Motor neuron (in vitro differentiated cells): Measurements from ENCODE around the gene PDSS1. TPM values are rescaled to one million over a fixed set of nuclear protein-coding genes. Genes with fewer than 3 reads are reported as not detected.
"Not testable (repeated sequence)": the region's sequence is repeated elsewhere in the genome, so short reads cannot be mapped to it uniquely, and the experiment has no call there.

Experiments
- ATAC-seq, 8 experiments: fragments of 200-7000 bp; cut with Tn5 transposase; replicated peaks in 6 of 8; 2 replicates each; pipeline ENCODE4 v1.8.0; 2021; ENCODE audit warnings: mild to moderate bottlenecking in 8 of 8, moderate library complexity in 8 of 8
- H3K27ac ChIP-seq, 2 donors: fragments of 250-450 bp; sonication (Bioruptor Pico); 2 replicates each; pipeline ENCODE4 v1.9.0; 2021; ENCODE audit warnings: antibody characterized with exemption in 2 of 2, mild to moderate bottlenecking in 2 of 2, moderate library complexity in 1 of 2
- H3K4me1 ChIP-seq, 2 donors: fragments of 250-450 bp; sonication (Bioruptor Pico); replicated peaks in 1 of 2; 2 replicates each; pipeline ENCODE4 v1.6.1; 2021; ENCODE audit warnings: antibody characterized with exemption in 2 of 2, mild to moderate bottlenecking in 2 of 2, moderate library complexity in 1 of 2
- H3K4me3 ChIP-seq, 5 donors: fragments of 250-450 bp; sonication (Bioruptor Pico); 2 replicates each; pipeline ENCODE4 v1.9.0; 2021; ENCODE audit warnings: antibody characterized with exemption in 5 of 5, mild to moderate bottlenecking in 5 of 5, moderate library complexity in 4 of 5
- WGBS, 10 experiments: fragments of 450-650 bp; shearing (Covaris generic); methylation state at CpG; one replicate each; pipeline ENCODE4 v1.0.0; 2022; 5-methylcytosine and 5-hydroxymethylcytosine counted together
- in situ Hi-C, 9 experiments: fragments of 400-800 bp; cut with MboI; loops; one replicate each; pipeline ENCODE4 v1.15.0; 2021; ENCODE audit warnings: low sequenced_read_pairs in 9 of 9, low pct_unique_long_range_greater_than_20kb in 2 of 9; ENCODE audit not compliant: unreplicated experiment in 9 of 9
- total RNA-seq, 8 experiments: library from RNA; unstranded; fragments of 300-600 nt; gene quantifications; 2 replicates each; pipeline versions ENCODE4 v1.2.3 to v1.2.4, GENCODE V29; 2022

PDSS1 gene
- total RNA-seq, 8 experiments from 2014 or later: 6.4 to 24.6 (median 8.7) TPM

DNA sequence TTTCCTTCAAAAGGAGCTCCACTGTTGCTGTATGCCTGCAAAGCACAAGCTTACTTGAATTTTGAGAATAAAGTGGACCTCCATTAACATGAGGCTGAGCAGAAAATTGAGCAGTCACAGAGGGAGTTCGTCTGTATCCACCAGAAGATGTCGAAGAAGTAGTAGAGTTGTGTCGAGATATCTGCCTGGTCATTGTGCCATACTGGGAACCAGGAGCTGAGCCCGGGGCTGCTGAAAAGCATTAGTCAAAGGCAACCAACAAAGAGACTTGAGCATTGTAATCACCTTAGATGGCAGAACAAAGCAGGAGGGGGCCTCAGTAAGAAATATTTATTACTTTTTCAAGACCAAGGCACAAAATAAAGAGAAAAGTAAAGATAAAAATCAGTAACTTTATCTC is 61.5 kb downstream of the PDSS1 start:
- Histone ChIP-seq H3K27ac (no peak overlapping the region), H3K4me3 (no peak overlapping the region), H3K4me1 (peaks cover 0 to 3% of the 10 kb centered on the region in 2 donors)
- in situ Hi-C loops: no loop called here
- ATAC-seq: peak in 1 of 8 experiments; percentile 27
- WGBS, 10 experiments: 11 to 100% (median 60%) methylated on average over 1 to 4 of the region's 4 CpGs; no CpG with 5 or more reads in 3 of the 10 experiments

DNA sequence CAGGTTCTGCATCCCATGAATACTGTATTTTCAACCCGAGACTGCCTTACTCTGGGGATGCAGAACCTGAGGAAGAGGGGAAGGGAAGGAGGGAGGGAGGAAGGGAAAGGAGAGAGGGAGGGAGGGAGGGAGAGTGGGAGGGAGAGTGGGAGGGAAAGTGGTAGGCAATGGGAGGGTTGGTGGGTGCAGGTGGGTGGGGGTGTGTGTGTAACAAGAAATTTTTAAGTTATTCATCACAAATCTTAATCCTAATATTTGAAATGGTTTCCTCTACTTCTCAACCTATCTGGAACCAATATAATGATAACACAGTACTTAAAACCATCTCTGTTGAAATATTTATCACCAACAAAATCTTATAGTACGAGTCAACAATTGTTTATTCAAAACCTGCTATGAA is 68.0 kb downstream of the PDSS1 start:
- ATAC-seq: no peak
- Histone ChIP-seq H3K4me3 (no peak overlapping the region), H3K27ac (no peak overlapping the region), H3K4me1 (no peaks in the 10 kb centered on the region)
- 75 to 100% (median 94%) methylated on average over 1 to 2 of the region's 2 CpGs; no CpG with 5 or more reads in 2 of the 10 experiments for WGBS, 10 experiments
- in situ Hi-C loops: no loop called here

DNA sequence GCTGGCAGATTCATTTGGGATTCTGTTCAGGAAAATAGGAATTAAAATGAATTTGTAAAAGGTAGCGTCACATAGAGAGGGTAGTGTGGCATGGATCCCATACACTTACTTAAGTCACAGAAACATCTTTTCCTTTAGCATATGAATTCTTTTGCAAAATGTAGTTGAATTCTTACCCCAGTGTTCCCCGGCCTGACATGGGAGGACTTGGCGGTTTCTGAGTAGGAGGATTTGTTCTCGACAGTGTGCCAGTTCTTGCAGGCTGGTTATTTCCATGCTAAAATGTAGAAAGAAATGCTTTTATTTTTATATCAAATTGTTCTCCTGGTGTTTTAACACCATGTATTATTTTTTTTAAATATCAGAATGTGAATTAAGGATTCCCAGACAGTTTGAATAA is 72.6 kb downstream of the PDSS1 start:
- WGBS, 10 experiments: 73 to 100% (median 91%) methylated on average over 3 to 4 of the region's 4 CpGs
- Histone ChIP-seq H3K4me3 (no peak overlapping the region), H3K27ac (no peak overlapping the region), H3K4me1 (no peaks in the 10 kb centered on the region)
- in situ Hi-C loops: no loop called here
- no peak for ATAC-seq

GRCh38 chr10:26773633-26774032 is 76.1 kb downstream of the PDSS1 start:
- no peak for ATAC-seq
- in situ Hi-C loops: no loop called here
- H3K27ac ChIP-seq: no peak overlapping the region
- H3K4me1 ChIP-seq: no peaks in the 10 kb centered on the region
- 83 to 100% (median 98%) methylated on average over 1 to 2 of the region's 2 CpGs; no CpG with 5 or more reads in 2 of the 10 experiments for WGBS, 10 experiments
- no peak overlapping the region for H3K4me3 ChIP-seq

- Histone ChIP-seq H3K4me3 (no peak overlapping the region), H3K4me1 (no peaks in the 10 kb centered on the region), H3K27ac (no peak overlapping the region)
- in situ Hi-C loops: no loop called here
- ATAC-seq: no peak
- 57 to 100% (median 100%) methylated on average over 1 of the region's 1 CpG; no CpG with 5 or more reads in 6 of the 10 experiments for WGBS, 10 experiments
These were observed 78.8 kb downstream of the PDSS1 start for GRCh38 chr10:26776258-26776657.

DNA sequence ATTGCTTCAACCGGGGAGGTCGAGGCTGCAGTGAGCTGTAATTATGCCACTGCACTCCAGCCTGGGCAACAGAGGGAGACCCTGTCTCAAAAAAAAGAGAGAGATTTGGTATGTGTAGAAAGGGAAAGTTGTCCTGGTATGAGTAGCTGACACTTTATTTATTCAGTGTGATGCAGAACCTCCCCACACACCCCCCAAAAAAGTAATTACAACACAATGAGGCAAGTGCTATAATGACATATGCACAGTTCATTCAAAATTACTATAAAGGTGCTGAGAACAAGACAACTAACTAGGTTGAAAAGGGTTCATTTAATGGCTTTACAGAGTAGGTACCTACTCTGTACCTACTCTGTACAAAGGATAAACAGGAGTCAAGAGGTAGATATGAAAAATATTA is 80.2 kb downstream of the PDSS1 start:
- Histone ChIP-seq H3K4me3 (no peak overlapping the region), H3K27ac (no peak overlapping the region), H3K4me1 (no peaks in the 10 kb centered on the region)
- ATAC-seq: no peak
- in situ Hi-C loops: no loop called here
- 67 to 100% (median 94%) methylated on average over 1 to 2 of the region's 2 CpGs; no CpG with 5 or more reads in 5 of the 10 experiments for WGBS, 10 experiments

DNA sequence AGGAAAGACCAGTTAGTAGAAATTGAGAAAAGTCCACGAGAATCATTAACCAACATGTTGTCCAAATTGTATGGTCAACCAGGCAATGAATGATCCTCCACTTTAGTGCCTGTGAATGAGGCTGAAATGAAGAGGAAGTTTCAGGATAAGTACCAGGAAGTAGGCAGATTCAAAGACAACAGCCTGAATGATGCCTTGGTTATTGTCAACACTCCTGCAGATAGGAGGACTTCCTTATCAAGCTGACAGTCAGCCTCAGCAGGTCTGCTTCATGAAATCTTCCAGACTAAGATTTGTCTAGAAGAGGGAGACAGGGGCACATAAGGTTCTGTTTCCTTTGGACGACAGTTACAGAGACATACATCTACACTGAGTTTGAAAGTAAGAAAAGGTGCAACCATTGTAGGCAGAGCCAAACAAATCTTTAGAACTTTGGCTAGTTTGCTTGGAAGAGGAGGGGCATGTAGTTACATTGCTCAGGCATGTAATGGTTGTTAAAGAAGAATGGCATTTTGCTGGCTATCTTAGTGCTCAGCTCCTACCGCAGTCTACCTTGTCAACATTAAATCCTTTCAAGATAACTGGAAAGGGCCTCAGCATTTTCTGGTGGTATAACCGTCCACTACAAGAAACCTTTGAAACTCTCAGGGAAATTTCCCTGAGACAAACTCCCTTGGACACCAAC is 81.8 kb downstream of the PDSS1 start:
- ATAC-seq: no peak
- Histone ChIP-seq H3K4me3 (no peak overlapping the region), H3K27ac (no peak overlapping the region), H3K4me1 (no peaks in the 10 kb centered on the region)
- in situ Hi-C loops: no loop called here
- WGBS, 10 experiments: 67 to 100% (median 84%) methylated on average over 1 to 4 of the region's 4 CpGs

DNA sequence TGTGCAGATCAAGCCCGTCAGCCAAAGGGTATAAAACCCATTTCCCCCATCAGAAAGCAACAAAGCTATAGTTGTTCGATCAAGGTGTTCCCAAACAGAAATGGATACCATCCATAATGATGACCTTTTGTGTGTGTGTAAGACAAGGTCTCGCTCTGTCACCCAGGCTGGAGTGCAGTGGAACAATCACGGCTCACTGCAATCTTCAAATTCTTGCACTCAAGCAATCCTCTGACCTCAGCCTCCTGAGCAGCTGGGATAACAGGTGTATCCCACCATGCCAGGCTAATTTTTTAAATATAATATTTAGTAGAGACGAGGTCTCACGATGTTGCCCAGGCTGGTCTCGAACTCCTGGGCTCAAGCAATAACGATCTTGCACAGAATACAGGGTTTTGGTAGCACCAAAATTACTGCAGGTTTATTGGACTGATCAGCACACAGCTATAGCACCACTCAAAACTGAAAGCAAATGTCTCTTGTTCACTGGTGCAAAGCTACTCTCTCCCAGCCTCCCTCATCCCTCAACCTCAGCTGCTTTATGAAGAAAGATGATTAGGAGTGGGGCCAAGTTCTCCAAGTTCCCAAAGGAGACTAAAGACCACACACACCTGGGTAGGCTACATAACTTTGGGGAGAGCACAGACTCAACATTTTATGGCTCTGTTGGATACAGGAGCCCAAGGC is 82.7 kb downstream of the PDSS1 start:
- H3K4me3 ChIP-seq: no peak overlapping the region
- H3K27ac ChIP-seq: no peak overlapping the region
- peaks cover 0 to 4% of the 10 kb centered on the region in 2 donors for H3K4me1 ChIP-seq
- WGBS, 10 experiments: 91 to 100% (median 100%) methylated on average over 1 to 7 of the region's 8 CpGs; no CpG with 5 or more reads in 1 of the 10 experiments
- in situ Hi-C loops: no loop called here
- no peak for ATAC-seq

DNA sequence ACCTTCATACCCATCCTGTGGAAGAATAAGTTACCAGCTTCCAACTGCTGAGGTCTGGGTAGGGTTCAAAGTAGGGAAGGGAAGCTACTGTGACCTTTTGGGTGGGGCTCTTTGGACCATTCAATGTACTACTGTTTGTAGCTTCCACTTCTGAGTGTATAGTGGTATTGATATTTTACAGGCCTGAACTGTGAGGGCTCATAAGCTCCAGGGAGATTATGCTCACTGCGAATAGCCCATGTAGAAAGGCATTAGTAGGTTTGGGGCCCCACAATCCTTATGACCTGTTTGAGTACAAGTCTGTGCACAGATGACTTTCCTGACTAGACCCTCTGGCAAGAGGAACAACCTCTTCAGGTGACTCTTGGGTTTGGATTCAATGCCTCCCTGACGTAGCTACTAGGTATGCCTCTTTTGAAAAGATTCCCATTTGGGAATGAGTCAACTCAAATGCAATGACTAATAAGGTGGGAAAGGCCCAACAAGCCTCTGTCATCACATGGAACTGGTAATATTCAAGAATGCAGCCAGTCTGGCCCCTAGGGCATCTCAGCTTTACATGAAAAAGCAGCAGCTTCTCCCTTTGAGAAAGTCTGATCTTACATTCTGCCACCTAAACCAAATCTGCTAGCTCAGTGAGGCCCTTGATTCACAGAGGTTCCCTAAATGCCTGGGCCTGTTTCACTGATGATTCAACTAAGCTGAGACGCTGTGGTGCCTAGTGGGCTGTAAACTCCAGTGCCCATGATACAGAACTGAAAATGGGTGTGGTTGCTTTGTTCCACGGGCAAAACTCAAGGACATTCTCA is 83.5 kb downstream of the PDSS1 start:
- peaks cover 0 to 4% of the 10 kb centered on the region in 2 donors for H3K4me1 ChIP-seq
- H3K4me3 ChIP-seq: no peak overlapping the region
- 0 to 100% (median 88%) methylated on average over 1 to 4 of the region's 4 CpGs; no CpG with 5 or more reads in 2 of the 10 experiments for WGBS, 10 experiments
- in situ Hi-C loops: no loop called here
- H3K27ac ChIP-seq: no peak overlapping the region
- ATAC-seq: peak in 5 of 8 experiments; percentile 12 to 98 (median 96)

DNA sequence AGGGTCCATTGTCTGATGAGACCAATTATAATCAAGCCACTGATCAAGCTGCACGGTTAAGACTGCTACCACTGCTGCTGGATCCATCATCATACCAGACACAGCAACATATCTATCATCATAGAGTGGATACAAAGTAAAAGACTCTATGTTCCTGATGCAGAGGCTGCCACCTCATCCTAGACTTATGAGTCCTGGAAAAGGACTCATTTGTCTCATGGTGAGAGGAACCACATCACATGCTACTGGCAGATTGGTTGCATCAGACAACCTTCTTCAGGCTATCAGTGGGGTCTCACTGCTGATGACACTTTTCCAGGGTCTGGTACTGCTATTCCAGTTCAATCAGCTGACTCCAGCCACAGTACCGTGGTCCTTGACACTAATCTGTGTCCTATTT is 84.3 kb downstream of the PDSS1 start:
- 0 to 100% (median 85%) methylated on average over 1 to 2 of the region's 2 CpGs; no CpG with 5 or more reads in 4 of the 10 experiments for WGBS, 10 experiments
- peak in 4 of 8 experiments; percentile 13 to 83 (median 49) for ATAC-seq
- in situ Hi-C loops: no loop called here
- Histone ChIP-seq H3K4me1 (peaks cover under 1 to 4% of the 10 kb centered on the region in 2 donors), H3K27ac (no peak overlapping the region), H3K4me3 (no peak overlapping the region)

DNA sequence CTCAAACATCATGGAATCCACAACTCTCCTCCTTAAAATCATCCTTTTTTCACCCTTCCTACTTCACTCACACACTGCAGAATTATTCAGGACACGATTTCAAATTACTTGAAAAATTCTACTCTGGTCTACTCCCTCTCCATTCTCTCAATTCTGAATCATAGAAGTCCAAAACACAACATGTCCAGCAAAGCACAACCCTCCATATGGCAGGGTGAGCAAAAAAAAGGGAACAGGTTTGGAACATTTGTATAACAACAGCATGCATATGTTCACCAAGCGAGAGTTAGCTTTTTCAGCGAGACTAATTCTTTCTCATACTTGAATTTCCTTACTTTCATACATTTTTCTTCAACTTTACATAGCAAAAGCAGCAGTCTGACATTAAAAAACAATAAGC is 89.9 kb downstream of the PDSS1 start:
- no peak overlapping the region for H3K27ac ChIP-seq
- no peak overlapping the region for H3K4me3 ChIP-seq
- H3K4me1 ChIP-seq: peaks cover 4 to 7% of the 10 kb centered on the region in 2 donors
- 40 to 100% (median 78%) methylated on average over 1 to 3 of the region's 3 CpGs for WGBS, 10 experiments
- no peak for ATAC-seq
- in situ Hi-C loops: no loop called here

- 83 to 100% (median 100%) methylated on average over 1 to 2 of the region's 2 CpGs; no CpG with 5 or more reads in 3 of the 10 experiments for WGBS, 10 experiments
- H3K27ac ChIP-seq, H3K4me1 ChIP-seq: not testable (repeated sequence)
These were observed 92.3 kb downstream of the PDSS1 start for GRCh38 chr10:26789779-26790178.

More at GRCh38 chr10:26789779-26790178, 92.3 kb downstream of the PDSS1 start:
- ATAC-seq, H3K4me3 ChIP-seq, in situ Hi-C loops: not testable (repeated sequence)
